ENCODE measurements around the gene FPR1.

FPR1 gene, protein sequence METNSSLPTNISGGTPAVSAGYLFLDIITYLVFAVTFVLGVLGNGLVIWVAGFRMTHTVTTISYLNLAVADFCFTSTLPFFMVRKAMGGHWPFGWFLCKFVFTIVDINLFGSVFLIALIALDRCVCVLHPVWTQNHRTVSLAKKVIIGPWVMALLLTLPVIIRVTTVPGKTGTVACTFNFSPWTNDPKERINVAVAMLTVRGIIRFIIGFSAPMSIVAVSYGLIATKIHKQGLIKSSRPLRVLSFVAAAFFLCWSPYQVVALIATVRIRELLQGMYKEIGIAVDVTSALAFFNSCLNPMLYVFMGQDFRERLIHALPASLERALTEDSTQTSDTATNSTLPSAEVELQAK

DNA sequence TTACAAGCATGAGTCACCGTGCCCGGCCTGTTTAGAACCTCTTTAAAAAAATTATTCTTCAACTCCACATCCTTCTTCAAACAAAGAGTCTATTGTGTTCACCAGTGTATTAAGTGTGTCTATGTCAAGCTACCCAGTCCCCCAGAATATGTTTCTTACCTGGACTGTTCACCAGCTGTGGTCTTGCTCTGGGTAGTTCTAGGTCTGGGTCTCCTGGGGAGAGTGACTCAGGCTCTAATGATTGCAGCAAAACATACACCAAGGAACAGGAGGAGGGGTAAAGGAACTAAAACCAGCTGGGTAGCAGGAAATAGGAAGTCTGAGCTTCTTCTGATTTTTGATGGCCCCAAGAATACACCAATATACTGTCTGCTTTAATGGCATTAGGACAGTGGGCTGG lies at the start of gene FPR1:
TSS of gene FPR1 (minus strand) at position 224 of the 400 bp plus-strand sequence. CDS start 4,884 bp downstream, outside the sequence.
- no peak for DNase-seq (ENCODE audit: low spot score)

DNA sequence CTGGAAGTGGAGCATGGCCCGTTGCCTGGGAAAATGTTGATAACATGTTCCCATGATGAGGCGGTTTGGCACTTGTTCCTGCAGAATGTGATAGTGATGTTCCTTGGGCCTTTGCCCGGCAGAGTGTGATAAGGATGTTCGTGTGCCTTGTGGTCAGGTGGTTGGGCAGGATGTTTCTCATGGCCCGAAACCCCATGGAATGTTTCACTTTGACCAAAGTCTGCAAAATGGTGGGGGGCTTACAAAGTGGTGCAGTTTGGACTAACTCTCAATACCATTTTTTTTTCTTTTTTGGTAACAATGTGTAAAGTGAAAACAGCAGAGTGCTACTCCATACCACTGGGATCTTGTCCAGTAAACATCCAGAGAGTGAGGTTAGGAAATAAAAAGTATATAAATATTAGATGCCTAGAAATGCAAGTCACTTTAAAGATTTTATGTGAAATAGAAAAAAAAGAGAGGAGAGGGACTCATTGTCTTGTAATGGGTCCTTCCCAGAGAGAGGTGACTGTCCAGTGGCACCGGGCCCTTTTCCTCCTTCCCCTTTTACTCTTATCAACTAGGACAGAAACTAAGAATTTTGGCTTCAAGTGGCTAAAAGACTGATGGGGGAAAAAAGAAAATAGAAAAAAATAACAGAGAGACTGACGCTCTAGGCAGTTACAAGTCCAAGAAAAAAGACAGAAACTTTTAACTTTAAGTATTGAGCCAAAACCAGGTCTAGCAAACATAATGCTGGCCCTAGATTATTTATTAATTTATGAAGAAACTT lies 49.0 kb upstream of the FPR1 start:
- no peak for DNase-seq (ENCODE audit: low spot score)

DNA sequence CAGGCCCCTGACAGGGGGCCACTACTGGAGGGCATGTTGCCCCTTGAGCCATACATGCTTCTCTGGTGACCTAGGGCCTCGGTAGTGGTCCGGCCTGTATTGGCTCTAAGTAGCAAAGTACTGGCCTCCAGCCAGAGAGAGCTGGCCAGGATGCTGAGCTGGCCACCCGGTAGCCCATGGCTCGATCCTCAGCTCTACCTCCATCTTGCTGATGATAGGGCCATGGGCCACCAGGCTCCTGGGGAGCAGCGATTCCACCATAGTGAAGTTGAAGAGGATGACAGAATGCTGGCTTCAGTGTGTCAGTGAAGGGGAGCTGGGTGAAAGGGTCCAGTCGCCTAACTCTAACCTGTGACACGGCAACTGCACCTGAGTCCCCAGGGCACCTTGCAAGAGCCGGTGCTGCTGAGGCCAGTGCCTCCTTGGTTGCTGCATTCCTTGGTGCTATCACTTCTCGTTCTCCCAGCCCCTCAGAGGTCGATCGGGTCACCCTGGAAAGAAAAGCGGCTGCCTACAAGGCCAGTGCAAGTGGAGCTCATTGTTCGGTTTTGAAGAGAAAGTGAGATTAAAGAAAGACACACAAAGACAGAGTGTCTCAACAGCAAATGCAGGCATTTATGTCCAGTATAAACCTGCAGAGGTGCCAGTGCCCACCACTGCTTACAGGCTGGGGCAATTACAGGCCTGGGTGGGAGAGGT lies 48.2 kb upstream of the FPR1 start:
- DNase-seq (ENCODE audit: low spot score), result no peak

DNA sequence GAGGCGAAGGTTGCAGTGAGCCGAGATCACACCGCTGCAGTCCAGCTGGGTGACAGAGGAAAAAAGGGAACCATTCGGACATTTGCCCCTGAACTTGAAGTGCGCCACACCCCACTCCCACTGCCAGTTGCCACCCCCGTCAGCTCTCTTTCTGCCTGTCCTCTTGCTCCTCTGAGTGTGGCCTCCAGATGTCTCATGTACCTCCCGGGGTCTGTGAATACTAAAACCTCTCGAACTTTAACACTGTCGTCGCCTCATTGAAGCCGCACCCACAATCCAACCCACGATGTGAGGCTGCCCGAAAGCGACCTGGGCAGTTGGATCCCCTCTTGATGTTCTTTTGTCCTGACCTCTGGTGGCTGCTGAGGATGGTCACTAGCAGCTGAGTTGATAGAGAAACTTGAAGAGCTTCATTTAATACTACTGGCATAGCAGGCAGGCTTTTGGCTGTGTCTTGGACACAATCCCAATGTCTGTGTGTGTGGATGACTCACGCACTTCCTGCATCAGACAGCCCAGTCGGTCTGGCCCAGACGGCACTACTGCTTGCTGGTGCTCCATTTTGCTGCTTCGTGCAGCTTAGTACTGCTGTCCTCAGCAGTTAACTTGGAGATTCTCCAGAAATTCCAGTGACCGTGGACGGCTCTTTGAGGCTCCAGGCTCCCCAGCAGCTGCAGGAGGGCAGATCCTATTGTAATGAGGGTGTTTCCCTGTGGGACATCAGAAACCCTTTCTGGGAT lies 47.5 kb upstream of the FPR1 start:
- DNase-seq (ENCODE audit: low spot score), result peak; percentile 84

DNA sequence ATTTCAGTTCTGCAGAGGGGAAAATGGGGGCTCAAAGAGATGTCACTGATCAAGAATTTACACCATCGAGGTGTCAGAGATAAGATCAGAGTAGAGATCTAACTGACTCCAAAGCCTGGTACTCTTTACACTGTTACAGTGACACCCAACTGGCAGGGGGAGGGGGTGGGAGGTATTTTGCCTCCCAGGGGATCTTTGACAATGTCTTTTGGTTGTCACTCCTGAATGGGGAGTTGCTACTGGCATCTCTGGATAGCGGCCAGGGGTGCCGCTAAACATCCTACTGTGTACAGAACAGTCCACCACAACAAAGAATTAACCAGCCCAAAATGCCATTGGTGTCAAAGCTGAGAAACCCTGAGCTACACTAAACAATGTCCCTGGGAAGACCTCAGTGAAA lies 46.4 kb upstream of the FPR1 start:
- no peak for DNase-seq (ENCODE audit: low spot score)

DNA sequence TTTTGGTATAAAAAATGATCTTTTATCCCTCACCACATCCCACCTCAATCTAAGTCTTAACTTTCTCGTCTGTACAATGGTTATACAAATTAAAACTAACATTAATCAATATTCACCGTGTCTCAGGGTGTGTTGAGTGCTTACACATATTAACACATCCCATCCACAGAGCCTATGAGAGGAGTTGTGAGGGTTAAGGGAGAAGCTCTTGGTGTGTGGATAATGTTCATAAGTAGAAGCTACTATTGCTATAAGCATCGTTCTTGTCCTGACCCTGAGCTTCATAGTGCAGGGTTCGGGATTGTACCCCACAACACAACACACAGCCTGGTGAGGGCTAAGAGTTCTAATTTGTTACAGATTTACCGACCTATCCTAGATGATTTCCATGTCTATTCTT lies 45.8 kb upstream of the FPR1 start:
- no peak for DNase-seq (ENCODE audit: low spot score)

DNA sequence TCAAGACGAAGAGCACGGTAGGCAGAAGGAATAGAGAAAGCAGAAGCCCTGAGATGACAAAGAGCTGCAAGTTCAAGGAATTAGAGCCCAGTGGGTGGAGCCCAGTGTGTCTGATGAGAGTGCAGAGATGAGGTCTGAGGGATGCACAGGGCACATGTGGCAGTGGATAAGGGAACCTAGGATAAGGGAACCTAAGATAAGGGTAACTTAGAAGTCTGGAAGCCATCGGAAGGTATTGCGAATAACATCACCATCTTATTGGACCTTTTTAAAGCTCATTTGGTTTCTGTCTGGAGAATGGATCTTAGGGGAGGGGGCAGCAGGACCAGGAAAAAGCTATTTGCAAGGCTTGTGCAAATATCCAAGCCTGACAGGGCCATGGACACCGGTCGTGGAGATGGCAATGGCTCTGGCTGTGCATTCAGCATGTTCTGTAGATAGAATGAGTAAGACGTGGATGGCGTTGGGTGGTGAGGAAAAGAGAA lies 44.6 kb upstream of the FPR1 start:
- no peak for DNase-seq (ENCODE audit: low spot score)

DNA sequence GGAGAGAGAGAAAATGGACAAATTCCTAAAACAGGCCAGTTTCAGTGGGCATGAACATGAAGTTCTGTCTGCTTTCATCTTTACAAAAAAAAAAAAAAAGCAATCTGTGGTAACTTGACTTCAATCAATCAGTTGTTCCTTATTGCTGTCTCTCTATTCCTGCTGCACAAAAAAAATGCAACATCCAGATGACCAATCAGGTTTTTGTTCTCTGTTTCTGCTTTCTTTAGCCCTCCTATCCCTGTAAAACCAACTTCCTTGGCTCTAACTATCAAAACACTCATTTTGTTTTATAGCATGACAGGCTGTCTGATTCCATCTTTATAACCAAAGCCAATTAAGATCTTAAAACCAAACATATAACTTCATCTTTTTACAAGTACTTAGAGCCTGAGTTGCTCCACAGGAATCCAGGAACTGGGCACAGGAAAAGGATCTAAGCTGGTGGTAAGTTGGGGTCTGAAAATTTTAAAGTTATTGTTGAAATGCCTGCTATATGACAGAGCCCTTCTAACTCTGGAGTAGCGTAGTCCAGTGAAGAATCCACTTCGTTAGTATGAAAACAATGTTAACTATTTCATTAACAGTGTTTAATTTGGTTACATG lies 43.3 kb upstream of the FPR1 start, which contains the start of gene FPR3:
TSS of gene FPR3 (plus strand) at position 273 of the 606 bp plus-strand sequence. CDS start 28,592 bp downstream, outside the sequence.
- no peak for DNase-seq (ENCODE audit: low spot score)

DNA sequence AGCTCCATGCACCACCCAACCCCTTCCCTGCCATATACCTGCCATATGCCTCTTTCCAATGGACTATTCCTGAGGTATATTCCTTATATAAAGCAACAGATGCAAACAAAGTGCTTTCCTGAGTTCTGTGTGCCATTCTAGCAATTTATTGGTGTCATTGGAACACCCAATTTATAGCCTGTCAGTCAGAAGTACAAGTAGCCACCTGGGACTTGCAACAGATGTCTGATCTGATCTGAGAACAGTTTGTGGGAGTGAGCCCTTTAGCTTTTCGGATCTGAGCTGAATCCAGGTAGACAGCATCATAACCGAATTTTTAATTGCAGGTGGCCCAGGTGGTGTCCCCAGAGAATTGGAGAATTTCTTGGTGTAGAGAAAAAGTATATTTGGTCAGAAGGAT lies 42.3 kb upstream of the FPR1 start:
- DNase-seq (ENCODE audit: low spot score), result no peak

DNA sequence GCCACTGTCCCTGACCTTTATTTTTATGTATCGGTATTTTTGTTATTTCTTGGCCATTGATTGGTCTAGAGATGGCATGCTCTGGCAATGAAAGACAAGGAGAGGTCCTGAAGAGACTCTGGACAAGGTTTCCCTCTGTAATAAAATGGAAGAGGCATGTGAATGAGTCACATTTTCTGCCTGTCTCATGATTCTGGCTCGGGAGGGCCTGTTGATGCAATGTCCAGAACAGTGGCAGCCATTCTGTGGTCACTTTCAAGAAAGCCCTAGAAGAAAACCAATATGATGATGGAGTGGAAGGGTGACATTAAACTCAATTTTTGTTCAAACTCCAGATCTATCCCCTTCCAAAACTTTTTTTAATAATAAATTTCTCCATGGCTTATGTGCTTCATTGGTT lies 41.3 kb upstream of the FPR1 start:
- no peak for DNase-seq (ENCODE audit: low spot score)

DNA sequence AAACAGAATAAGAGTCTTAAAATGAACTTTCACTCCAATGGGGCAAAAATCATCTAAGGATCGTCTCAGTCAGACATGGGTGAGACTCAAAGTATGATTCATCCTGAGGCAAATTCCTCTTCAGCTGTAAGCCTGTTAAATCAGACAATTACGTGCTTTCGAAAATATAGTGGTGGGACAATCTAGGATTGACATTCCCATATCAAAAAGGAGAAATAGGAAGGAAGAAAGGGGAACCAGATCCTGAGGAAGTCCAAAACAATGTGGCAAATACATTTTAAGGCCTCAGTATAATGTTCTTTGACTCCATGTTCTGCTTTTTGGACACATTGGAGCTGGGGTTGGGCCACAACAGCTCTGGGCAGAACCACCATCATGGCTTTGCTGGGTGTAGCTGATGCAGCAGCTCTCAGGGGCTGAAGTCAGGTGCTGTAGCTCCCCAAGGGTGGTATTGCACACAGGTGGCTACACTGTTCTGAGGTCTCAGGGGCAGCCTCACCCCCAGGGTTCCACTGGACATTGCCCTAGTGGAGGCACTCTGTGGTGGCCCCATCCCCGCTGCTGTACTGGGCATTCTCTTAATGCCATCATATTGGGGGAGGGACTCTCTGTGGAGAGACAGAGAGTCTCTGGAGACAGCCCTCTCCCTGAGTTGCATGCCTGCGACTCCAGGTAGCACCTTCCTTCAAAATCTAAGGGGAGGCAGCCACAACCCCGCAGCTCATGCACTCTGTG lies 37.5 kb upstream of the FPR1 start:
- no peak for DNase-seq (ENCODE audit: low spot score)

DNA sequence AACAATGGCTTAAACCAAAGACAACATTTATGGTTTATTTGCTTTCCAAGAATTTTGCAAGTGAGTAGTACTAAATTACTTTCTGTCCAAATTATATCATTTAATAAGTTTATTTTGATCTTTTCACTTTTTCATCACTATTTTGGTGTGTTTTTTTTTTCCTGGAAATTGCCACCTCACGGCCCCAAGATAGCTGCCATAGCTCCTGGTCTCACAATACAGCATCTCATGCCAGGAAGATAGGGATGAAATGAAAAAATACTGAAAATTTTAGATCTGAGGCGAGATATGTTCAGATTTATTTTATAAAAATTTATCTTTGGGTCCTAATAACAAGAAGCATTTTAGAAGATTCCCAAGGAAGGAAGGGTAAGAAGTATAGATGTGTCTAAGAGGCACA lies 36.4 kb upstream of the FPR1 start:
- no peak for DNase-seq (ENCODE audit: low spot score)

DNA sequence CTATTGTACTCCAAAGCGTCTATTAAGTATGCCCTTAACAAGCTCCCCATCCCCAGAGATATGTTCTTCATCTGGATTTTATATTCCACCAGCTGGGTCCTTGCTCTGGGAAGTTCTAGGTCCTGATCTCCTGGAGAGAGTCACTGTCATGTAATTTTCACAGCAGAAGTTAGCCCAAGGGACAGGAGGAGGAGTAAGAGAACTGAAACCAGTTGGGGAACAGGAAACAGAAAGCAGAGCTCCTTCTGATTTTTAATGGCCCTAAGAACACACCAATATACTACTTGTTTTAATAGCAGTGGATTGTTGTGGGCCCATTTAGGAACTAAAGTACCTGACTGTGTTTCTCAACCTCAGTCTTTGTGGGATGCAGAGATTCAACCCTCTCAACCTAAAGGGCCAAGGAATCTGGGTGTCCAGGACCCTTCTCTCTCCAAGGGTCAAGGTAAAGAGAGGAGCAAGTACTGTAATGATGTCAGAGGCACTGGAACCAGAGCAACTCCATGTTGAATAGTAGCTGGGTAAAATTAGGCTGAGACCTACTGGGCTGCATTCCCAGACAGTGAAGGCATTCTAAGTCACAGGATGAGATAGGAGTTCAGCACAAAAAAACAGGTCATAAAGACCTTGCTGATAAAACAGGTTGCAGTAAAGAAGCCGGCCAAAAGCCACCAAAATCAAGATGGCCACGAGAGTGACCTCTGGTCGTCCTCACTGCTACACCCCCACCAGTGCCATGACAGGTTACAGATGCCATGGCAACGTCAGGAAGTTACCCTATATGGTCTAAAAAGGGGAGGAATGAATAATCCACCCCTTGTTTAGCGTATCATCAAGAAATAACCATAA lies 35.2 kb upstream of the FPR1 start:
- no peak for DNase-seq (ENCODE audit: low spot score)

DNA sequence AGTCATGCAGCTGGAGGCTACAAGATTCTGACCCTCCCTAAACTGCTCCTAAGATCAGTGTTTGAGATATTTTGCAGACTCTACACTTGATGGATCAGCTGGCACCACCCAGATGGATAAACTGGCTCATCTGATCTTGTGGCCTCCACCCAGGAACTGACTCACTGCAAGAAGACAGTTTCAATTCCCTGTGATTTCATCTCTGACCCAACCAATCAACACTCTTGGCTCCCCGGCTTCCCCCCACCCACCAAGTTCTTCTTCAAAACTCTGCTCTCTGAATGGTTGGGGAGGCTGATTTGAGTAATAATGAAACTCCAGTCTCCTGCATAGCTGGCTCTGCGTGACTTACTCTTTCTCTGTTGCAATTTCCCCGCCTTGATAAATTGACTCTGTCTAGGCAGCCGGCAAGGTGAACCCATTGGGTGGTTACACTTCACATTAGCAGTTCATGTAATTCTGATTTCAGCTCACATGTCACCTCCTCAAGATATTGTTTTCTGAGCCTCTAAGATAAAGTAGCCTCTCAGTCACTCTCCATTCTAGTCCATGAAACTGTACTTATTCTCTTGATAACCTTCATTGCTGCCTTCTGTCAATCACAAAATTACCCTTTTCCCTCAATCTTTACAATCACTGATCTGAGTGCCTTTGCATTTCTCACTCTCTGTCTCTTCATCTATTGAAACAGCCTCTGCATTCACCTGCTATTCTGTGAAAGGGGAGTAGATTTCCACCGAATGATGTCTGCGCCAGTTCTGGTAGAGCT lies 33.4 kb upstream of the FPR1 start:
- DNase-seq (ENCODE audit: low spot score), result no peak

DNA sequence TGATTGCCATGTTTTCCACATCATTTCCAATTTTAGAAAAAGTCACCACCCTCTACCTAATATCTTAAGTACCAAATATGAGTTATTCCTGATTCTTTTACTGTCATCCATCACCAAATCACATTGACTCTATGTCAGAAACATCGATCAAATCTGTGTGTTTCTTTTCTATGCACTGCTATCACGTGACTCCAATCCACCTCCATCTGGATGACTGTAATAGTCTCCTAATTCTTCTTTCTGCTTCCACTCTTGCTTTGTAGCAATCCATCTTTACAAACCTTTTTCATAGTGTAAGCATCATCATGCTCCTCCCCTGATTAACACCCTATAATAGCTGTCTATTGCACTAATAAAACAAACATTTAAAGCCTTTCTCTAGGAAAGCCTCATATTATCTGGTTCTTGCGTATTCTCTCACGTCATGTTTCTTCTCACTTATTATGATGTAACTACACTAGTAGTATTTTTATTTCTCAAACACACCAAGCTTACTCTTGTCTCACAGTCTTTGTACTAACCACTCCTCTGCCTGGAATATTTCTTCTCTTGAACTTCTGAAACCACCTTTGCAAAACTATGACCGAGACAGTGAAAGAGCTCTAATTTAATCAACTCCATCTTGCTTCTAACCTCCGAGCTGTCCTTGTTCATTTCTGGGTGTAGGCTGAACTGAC lies 32.6 kb upstream of the FPR1 start:
- DNase-seq (ENCODE audit: low spot score), result no peak

DNA sequence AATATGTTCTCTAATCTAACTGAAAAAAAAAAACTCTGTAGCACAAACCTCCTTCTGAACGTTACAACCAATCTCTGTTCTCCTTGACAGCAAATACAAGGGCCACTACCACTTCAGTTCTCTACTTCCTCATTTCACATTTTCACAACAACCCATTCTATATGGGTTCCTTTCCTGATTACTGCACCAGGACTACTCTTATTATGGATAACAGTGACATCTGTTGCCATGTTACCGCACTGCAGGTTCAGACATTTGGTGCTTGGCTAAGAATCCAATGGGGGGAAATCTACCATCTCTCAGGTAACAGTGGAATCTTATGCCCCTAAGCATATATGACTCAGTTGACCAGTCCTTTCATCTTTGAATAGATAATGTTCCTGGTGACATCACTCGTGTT lies 31.7 kb upstream of the FPR1 start:
- DNase-seq (ENCODE audit: low spot score), result no peak

DNA sequence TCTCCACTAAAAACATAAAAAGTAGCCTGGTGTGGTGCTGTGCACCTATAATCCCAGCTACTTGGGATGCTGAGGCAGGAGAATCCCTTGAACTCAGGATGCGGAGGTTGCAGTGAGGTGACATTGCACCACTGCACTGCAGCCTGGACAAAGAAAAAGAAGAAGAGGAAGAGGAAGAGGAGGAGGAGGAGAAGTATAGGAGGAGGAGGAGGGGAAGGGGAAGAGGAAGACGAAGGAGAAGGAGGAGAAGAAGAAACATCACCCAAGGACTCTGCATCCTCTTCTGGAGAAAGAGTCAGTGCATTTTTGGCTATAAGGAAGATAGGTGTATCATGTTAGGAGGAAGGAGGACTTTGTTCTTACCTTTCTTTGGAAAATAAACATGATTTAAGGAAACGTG lies 30.3 kb upstream of the FPR1 start:
- DNase-seq (ENCODE audit: low spot score), result no peak

DNA sequence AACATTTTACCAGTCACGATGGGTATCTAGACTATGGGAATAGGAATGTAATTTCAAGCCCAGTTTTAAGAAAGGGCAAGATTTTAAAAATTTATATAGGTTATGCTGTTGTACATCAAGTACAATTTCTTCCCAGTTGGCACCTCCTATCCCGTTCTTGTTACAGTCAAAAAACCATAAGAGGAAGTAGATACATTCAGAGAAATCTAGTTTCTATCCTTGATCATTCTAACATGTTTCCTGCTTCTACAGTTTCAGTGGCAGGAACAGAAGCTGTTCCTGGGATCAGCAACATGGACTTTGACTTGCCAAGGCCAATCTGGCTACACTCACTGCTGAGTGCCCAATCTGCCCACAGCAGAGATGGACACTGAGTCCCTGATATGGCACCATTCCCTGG lies 28.6 kb upstream of the FPR1 start:
- no peak for DNase-seq (ENCODE audit: low spot score)

DNA sequence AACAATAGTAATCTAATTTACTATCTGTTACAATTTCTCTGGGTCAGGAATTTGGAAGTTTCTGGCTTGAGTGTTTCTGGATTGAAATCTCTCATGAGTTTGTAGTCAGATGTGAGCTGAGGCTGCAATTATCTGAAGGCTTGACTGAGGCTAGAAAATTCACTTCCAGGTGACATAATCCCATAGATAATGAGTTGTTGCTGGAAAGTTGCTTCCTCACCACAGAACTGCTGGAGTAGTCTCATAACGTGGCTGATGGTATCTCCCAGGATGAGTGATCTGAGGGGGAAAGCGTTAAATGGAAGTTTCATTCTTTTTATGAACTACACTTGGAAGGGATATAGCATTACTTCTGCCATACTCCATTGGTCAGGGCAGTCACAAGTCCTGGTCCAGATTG lies 28.0 kb upstream of the FPR1 start:
- DNase-seq (ENCODE audit: low spot score), result no peak

Measured in kidney capillary endothelial cell (primary cell).